ENCODE measurements around the gene TEKT5.

GRCh38 chr16:10667239-10667638 lies 27.5 kb downstream of the TEKT5 start:
- TF ChIP-seq, protein P1, sequence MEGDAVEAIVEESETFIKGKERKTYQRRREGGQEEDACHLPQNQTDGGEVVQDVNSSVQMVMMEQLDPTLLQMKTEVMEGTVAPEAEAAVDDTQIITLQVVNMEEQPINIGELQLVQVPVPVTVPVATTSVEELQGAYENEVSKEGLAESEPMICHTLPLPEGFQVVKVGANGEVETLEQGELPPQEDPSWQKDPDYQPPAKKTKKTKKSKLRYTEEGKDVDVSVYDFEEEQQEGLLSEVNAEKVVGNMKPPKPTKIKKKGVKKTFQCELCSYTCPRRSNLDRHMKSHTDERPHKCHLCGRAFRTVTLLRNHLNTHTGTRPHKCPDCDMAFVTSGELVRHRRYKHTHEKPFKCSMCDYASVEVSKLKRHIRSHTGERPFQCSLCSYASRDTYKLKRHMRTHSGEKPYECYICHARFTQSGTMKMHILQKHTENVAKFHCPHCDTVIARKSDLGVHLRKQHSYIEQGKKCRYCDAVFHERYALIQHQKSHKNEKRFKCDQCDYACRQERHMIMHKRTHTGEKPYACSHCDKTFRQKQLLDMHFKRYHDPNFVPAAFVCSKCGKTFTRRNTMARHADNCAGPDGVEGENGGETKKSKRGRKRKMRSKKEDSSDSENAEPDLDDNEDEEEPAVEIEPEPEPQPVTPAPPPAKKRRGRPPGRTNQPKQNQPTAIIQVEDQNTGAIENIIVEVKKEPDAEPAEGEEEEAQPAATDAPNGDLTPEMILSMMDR (conservative IDR thresholded peaks at IDR 0.05): no peak
- TF ChIP-seq EZH2 (IDR thresholded peaks at IDR 0.05; ENCODE audit: low read depth): no peak

All from PC-9 (cell line).